ENCODE data around the gene CT55. TPM values are rescaled to one million over a fixed set of nuclear protein-coding genes. Genes with fewer than 3 reads are reported as not detected.
A peak's percentile ranks its signal among the peaks of the same experiment; 100 is the strongest.

The CT55 gene
- total RNA-seq, 1 experiment from 2014 or later = 0.24 TPM

DNA sequence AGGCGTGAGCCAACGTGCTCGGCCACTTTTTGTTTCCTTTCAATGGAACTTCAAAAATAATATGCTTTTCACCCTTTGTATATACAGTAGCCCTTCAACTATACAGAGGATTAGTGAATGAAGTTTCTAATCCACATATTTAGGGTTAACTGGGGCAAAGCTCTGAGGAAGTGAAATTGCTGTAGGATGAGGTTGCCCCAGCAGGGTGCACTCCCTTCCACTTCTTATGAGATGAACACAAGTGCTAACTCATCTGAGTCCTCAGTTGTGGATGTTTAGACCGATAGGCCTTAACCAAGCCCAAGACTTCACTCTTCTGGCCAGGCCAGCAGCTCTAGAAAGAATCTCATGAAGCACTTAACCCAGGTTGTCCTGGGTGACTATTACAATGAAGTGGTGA lies 29.1 kb upstream of the CT55 start:
- Mint-ChIP-seq H3K27me3 (ENCODE audit: low read depth) (no peaks in the 10 kb centered on the region), H3K9me3 (no peaks in the 10 kb centered on the region), H3K4me1 (no peaks in the 10 kb centered on the region), H3K27ac (no peak overlapping the region), H3K36me3 (no peaks in the 10 kb centered on the region), H3K4me3 (no peak overlapping the region)
- CTCF ChIA-PET = no interaction called here
- TF ChIP-seq, protein P1, sequence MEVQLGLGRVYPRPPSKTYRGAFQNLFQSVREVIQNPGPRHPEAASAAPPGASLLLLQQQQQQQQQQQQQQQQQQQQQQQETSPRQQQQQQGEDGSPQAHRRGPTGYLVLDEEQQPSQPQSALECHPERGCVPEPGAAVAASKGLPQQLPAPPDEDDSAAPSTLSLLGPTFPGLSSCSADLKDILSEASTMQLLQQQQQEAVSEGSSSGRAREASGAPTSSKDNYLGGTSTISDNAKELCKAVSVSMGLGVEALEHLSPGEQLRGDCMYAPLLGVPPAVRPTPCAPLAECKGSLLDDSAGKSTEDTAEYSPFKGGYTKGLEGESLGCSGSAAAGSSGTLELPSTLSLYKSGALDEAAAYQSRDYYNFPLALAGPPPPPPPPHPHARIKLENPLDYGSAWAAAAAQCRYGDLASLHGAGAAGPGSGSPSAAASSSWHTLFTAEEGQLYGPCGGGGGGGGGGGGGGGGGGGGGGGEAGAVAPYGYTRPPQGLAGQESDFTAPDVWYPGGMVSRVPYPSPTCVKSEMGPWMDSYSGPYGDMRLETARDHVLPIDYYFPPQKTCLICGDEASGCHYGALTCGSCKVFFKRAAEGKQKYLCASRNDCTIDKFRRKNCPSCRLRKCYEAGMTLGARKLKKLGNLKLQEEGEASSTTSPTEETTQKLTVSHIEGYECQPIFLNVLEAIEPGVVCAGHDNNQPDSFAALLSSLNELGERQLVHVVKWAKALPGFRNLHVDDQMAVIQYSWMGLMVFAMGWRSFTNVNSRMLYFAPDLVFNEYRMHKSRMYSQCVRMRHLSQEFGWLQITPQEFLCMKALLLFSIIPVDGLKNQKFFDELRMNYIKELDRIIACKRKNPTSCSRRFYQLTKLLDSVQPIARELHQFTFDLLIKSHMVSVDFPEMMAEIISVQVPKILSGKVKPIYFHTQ (CRISPR knock-in tag; IDR thresholded peaks at IDR 0.05) = no peak
- TF ChIP-seq, protein P2, sequence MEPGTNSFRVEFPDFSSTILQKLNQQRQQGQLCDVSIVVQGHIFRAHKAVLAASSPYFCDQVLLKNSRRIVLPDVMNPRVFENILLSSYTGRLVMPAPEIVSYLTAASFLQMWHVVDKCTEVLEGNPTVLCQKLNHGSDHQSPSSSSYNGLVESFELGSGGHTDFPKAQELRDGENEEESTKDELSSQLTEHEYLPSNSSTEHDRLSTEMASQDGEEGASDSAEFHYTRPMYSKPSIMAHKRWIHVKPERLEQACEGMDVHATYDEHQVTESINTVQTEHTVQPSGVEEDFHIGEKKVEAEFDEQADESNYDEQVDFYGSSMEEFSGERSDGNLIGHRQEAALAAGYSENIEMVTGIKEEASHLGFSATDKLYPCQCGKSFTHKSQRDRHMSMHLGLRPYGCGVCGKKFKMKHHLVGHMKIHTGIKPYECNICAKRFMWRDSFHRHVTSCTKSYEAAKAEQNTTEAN (CRISPR knock-in tag; IDR thresholded peaks at IDR 0.05) = no peak
- TF ChIP-seq JAZF1 (CRISPR knock-in tag; IDR thresholded peaks at IDR 0.05) (no peak), IRF2 (CRISPR knock-in tag; IDR thresholded peaks at IDR 0.05; ENCODE audit: borderline replicate concordance, low read depth) (no peak), SMAD3 (CRISPR knock-in tag; IDR thresholded peaks at IDR 0.05; ENCODE audit: borderline replicate concordance) (no peak), ZNF423 (CRISPR knock-in tag; IDR thresholded peaks at IDR 0.05) (no peak), OVOL2 (CRISPR knock-in tag; IDR thresholded peaks at IDR 0.05; ENCODE audit: borderline replicate concordance) (no peak), FOXP1 (CRISPR knock-in tag; IDR thresholded peaks at IDR 0.05; ENCODE audit: borderline replicate concordance) (no peak), CREM (CRISPR knock-in tag; IDR thresholded peaks at IDR 0.05) (no peak), MXD4 (CRISPR knock-in tag; IDR thresholded peaks at IDR 0.05; ENCODE audit: borderline replicate concordance) (no peak)
- TF ChIP-seq, protein P3, sequence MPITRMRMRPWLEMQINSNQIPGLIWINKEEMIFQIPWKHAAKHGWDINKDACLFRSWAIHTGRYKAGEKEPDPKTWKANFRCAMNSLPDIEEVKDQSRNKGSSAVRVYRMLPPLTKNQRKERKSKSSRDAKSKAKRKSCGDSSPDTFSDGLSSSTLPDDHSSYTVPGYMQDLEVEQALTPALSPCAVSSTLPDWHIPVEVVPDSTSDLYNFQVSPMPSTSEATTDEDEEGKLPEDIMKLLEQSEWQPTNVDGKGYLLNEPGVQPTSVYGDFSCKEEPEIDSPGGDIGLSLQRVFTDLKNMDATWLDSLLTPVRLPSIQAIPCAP (CRISPR knock-in tag; IDR thresholded peaks at IDR 0.05) = no peak
- TF ChIP-seq, protein P4, sequence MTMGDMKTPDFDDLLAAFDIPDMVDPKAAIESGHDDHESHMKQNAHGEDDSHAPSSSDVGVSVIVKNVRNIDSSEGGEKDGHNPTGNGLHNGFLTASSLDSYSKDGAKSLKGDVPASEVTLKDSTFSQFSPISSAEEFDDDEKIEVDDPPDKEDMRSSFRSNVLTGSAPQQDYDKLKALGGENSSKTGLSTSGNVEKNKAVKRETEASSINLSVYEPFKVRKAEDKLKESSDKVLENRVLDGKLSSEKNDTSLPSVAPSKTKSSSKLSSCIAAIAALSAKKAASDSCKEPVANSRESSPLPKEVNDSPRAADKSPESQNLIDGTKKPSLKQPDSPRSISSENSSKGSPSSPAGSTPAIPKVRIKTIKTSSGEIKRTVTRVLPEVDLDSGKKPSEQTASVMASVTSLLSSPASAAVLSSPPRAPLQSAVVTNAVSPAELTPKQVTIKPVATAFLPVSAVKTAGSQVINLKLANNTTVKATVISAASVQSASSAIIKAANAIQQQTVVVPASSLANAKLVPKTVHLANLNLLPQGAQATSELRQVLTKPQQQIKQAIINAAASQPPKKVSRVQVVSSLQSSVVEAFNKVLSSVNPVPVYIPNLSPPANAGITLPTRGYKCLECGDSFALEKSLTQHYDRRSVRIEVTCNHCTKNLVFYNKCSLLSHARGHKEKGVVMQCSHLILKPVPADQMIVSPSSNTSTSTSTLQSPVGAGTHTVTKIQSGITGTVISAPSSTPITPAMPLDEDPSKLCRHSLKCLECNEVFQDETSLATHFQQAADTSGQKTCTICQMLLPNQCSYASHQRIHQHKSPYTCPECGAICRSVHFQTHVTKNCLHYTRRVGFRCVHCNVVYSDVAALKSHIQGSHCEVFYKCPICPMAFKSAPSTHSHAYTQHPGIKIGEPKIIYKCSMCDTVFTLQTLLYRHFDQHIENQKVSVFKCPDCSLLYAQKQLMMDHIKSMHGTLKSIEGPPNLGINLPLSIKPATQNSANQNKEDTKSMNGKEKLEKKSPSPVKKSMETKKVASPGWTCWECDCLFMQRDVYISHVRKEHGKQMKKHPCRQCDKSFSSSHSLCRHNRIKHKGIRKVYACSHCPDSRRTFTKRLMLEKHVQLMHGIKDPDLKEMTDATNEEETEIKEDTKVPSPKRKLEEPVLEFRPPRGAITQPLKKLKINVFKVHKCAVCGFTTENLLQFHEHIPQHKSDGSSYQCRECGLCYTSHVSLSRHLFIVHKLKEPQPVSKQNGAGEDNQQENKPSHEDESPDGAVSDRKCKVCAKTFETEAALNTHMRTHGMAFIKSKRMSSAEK (CRISPR knock-in tag; IDR thresholded peaks at IDR 0.05; ENCODE audit: borderline replicate concordance) = no peak
- TF ChIP-seq, protein P5, sequence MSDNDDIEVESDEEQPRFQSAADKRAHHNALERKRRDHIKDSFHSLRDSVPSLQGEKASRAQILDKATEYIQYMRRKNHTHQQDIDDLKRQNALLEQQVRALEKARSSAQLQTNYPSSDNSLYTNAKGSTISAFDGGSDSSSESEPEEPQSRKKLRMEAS (CRISPR knock-in tag; IDR thresholded peaks at IDR 0.05) = no peak
- DNase-seq (ENCODE audit: low spot score) = no peak
- ATAC-seq = no peak
- POLR2A ChIA-PET = no interaction called here

DNA sequence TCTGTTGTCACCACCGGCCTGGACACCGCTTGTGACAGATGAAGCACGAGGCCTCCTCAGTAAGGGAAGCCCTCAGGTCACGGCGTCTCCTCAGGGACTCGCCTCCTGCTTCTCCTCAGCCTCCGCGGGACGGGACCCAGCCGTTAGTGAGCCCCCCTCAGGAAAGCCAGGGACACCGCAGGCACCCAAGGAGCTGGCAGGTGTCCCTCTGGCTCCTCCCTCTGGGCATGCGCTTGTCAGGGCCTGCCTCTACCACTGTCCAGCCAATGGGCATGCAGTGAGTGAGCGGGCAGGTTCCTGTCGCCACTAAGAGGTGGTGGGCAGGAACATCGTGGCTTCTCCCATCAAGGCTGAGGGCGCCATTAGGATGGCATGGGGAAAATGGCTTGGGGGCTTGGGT lies 23.5 kb upstream of the CT55 start:
- Mint-ChIP-seq H3K27me3 (ENCODE audit: low read depth) (no peaks in the 10 kb centered on the region), H3K36me3 (no peaks in the 10 kb centered on the region), H3K9me3 (no peaks in the 10 kb centered on the region), H3K4me3 (no peak overlapping the region), H3K4me1 (no peaks in the 10 kb centered on the region), H3K27ac (no peak overlapping the region)
- TF ChIP-seq SP1 (CRISPR knock-in tag; conservative IDR thresholded peaks at IDR 0.05) = no peak
- TF ChIP-seq, protein P6, sequence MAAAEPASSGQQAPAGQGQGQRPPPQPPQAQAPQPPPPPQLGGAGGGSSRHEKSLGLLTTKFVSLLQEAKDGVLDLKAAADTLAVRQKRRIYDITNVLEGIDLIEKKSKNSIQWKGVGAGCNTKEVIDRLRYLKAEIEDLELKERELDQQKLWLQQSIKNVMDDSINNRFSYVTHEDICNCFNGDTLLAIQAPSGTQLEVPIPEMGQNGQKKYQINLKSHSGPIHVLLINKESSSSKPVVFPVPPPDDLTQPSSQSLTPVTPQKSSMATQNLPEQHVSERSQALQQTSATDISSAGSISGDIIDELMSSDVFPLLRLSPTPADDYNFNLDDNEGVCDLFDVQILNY (CRISPR knock-in tag; IDR thresholded peaks at IDR 0.05) = no peak
- peak; percentile 43 for TF ChIP-seq NFYB (CRISPR knock-in tag; conservative IDR thresholded peaks at IDR 0.05; ENCODE audit: low read depth)
- no peak for TF ChIP-seq SMAD3 (CRISPR knock-in tag; IDR thresholded peaks at IDR 0.05; ENCODE audit: borderline replicate concordance)
- TF ChIP-seq, protein P7, sequence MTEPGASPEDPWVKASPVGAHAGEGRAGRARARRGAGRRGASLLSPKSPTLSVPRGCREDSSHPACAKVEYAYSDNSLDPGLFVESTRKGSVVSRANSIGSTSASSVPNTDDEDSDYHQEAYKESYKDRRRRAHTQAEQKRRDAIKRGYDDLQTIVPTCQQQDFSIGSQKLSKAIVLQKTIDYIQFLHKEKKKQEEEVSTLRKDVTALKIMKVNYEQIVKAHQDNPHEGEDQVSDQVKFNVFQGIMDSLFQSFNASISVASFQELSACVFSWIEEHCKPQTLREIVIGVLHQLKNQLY (CRISPR knock-in tag; IDR thresholded peaks at IDR 0.05) = no peak
- CTCF ChIA-PET = interaction anchor here (0.6 to 1.3 kb wide), 2 partner anchors 9 to 83 kb away, joined by 3 to 5 read pairs; no protein-coding TSS in a partner anchor
- DNase-seq (ENCODE audit: low spot score) = peak; percentile 26
- POLR2A ChIA-PET = no interaction called here
- ATAC-seq = peak; percentile 98

All from WTC11 (cell line).